Measurements from ENCODE around the gene GPR158. TPM values are rescaled to one million over a fixed set of nuclear protein-coding genes. Genes with fewer than 3 reads are reported as not detected.

The GPR158 gene
- total RNA-seq, 1 experiment from 2014 or later, result 0.24 TPM

DNA sequence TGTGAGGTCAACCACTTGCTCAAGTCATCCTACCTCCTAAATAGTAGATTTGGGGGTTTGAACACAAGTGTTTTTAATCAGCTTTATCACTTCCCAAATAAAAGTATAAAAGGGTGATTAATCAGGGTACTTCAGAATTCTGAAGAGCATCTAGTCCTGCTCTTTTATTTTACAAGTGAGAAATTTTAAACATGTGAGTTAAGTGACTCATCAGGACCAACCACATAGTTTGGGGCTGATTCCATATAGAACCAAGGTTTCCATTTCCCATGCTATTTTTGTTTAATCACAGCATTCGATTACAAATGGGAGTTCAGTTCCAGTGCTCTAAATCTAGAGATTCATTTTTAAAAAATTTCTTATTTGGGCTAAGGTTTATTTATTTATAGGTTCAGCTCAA lies 113.4 kb downstream of the GPR158 start:
- H2AK5ac ChIP-seq (ENCODE audit: insufficient read length, low read length), result no peak overlapping the region
- Mint-ChIP-seq H3K27me3 (ENCODE audit: low read depth) (no peaks in the 10 kb centered on the region), H3K4me3 (no peak overlapping the region), H3K36me3 (ENCODE audit: insufficient read depth in 1 of 3, low read depth in 3 of 3) (peaks cover 10 to 16% (median 10%) of the 10 kb centered on the region in 3 experiments; a peak in 6 of 7 replicates), H3K9me3 (peaks cover 26 to 30% of the 10 kb centered on the region in 2 experiments), H3K4me1 (no peaks in the 10 kb centered on the region), H3K27ac (no peak overlapping the region)
- H3T11ph ChIP-seq (ENCODE audit: low read length), result no peak overlapping the region
- no peak overlapping the region for H2BK5ac ChIP-seq (ENCODE audit: insufficient read length, low read length)
- no peak overlapping the region for H3K9ac ChIP-seq (ENCODE audit: extremely low read depth, insufficient read length, low read length)
- H3K9me3 ChIP-seq (ENCODE audit: control insufficient read depth, low read depth, low read length), result no peaks in the 10 kb centered on the region
- no peak for DNase-seq
- H2BK15ac ChIP-seq (ENCODE audit: low read depth, low read length), result no peak overlapping the region
- no peak overlapping the region for H4K8ac ChIP-seq (replicated peaks; ENCODE audit: insufficient read length, low read depth, low read length)
- H3K79me1 ChIP-seq (ENCODE audit: insufficient read depth, low read depth, low read length, poor library complexity, severe bottlenecking), result no peaks in the 10 kb centered on the region
- H4K91ac ChIP-seq (ENCODE audit: insufficient read length, low read depth, low read length), result no peak overlapping the region
- H3K4me2 ChIP-seq (ENCODE audit: insufficient read depth, insufficient read length, low read length), result no peak overlapping the region
- H3K18ac ChIP-seq (ENCODE audit: insufficient read length, low read depth, low read length), result no peak overlapping the region
- no peaks in the 10 kb centered on the region for H3K4me1 ChIP-seq (ENCODE audit: insufficient read depth, low read length)
- no peak overlapping the region for H3K4ac ChIP-seq (ENCODE audit: low read depth, low read length)
- H2BK120ac ChIP-seq (ENCODE audit: low read depth, low read length, poor library complexity, severe bottlenecking), result no peak overlapping the region
- H3K79me2 ChIP-seq (ENCODE audit: insufficient read depth, low read length), result no peaks in the 10 kb centered on the region
- no peaks in the 10 kb centered on the region for H4K20me1 ChIP-seq (ENCODE audit: control insufficient read depth, insufficient read depth, insufficient read length)
- H3K27me3 ChIP-seq (ENCODE audit: insufficient read depth, low read length), result no peaks in the 10 kb centered on the region
- no peak overlapping the region for H3K23ac ChIP-seq (ENCODE audit: insufficient read length, low read depth, low read length)
- TF ChIP-seq, protein P1, sequence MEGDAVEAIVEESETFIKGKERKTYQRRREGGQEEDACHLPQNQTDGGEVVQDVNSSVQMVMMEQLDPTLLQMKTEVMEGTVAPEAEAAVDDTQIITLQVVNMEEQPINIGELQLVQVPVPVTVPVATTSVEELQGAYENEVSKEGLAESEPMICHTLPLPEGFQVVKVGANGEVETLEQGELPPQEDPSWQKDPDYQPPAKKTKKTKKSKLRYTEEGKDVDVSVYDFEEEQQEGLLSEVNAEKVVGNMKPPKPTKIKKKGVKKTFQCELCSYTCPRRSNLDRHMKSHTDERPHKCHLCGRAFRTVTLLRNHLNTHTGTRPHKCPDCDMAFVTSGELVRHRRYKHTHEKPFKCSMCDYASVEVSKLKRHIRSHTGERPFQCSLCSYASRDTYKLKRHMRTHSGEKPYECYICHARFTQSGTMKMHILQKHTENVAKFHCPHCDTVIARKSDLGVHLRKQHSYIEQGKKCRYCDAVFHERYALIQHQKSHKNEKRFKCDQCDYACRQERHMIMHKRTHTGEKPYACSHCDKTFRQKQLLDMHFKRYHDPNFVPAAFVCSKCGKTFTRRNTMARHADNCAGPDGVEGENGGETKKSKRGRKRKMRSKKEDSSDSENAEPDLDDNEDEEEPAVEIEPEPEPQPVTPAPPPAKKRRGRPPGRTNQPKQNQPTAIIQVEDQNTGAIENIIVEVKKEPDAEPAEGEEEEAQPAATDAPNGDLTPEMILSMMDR (conservative IDR thresholded peaks at IDR 0.05), result no peak
- H4K5ac ChIP-seq (ENCODE audit: insufficient read length, low read depth, low read length), result no peak overlapping the region
- H3K14ac ChIP-seq (ENCODE audit: insufficient read depth, low read length), result no peak overlapping the region
- no peaks in the 10 kb centered on the region for H3K23me2 ChIP-seq (ENCODE audit: insufficient read length, low read depth, low read length, poor library complexity, severe bottlenecking)
- WGBS (ENCODE audit: extremely low coverage, insufficient read length, low lambda C conversion rate), result no CpG with 5 or more reads among the region's 1 CpG
- H2BK20ac ChIP-seq (ENCODE audit: low read depth, low read length, poor library complexity, severe bottlenecking), result no peak overlapping the region
- H3K56ac ChIP-seq (ENCODE audit: insufficient read length, low read depth, low read length), result no peak overlapping the region
- H2AFZ ChIP-seq (ENCODE audit: low read length), result no peak overlapping the region
- H2BK12ac ChIP-seq (ENCODE audit: insufficient read length, low read depth, low read length), result no peak overlapping the region
- H3K27ac ChIP-seq (ENCODE audit: insufficient read length, low read depth, low read length), result no peak overlapping the region
